Measurements from ENCODE around the gene SLC16A3.
A peak's percentile ranks its signal among the peaks of the same experiment; 100 is the strongest.
"Not testable (repeated sequence)": the region's sequence is repeated elsewhere in the genome, so short reads cannot be mapped to it uniquely, and the experiment has no call there.

SLC16A3 gene

GRCh38 chr17:82228842-82229697, at the start of gene SLC16A3:
Gene SLC16A3 (plus strand): TSS chr17:82229042. CDS start chr17:82236009, 6,967 bp downstream.
- peak; percentile 82 for DNase-seq (ENCODE audit: low spot score)

- no peak for DNase-seq (ENCODE audit: low spot score)
Observed at GRCh38 chr17:82179412-82179811, 49.4 kb upstream of the SLC16A3 start.

GRCh38 chr17:82179946-82180475, 48.8 kb upstream of the SLC16A3 start:
- no peak for DNase-seq (ENCODE audit: low spot score)

- no peak for DNase-seq (ENCODE audit: low spot score)
Observed at GRCh38 chr17:82180776-82181528, 47.9 kb upstream of the SLC16A3 start.

- DNase-seq (ENCODE audit: low spot score), result no peak
Observed at GRCh38 chr17:82184761-82185160, 44.1 kb upstream of the SLC16A3 start.

GRCh38 chr17:82186221-82186620, 42.6 kb upstream of the SLC16A3 start:
- DNase-seq (ENCODE audit: low spot score), result no peak

GRCh38 chr17:82187500-82187899, 41.3 kb upstream of the SLC16A3 start:
- no peak for DNase-seq (ENCODE audit: low spot score)

GRCh38 chr17:82188001-82188961, 40.6 kb upstream of the SLC16A3 start:
- DNase-seq (ENCODE audit: low spot score), result no peak

GRCh38 chr17:82193050-82193449, 35.8 kb upstream of the SLC16A3 start:
- not testable (repeated sequence) for DNase-seq (ENCODE audit: low spot score)

- no peak for DNase-seq (ENCODE audit: low spot score)
Observed at GRCh38 chr17:82193520-82194220, 35.2 kb upstream of the SLC16A3 start.

GRCh38 chr17:82194765-82195164, 34.1 kb upstream of the SLC16A3 start:
- no peak for DNase-seq (ENCODE audit: low spot score)

- no peak for DNase-seq (ENCODE audit: low spot score)
Observed at GRCh38 chr17:82195675-82196672, 32.9 kb upstream of the SLC16A3 start.

GRCh38 chr17:82198092-82198491, 30.8 kb upstream of the SLC16A3 start:
- no peak for DNase-seq (ENCODE audit: low spot score)

GRCh38 chr17:82199496-82199895, 29.3 kb upstream of the SLC16A3 start:
- DNase-seq (ENCODE audit: low spot score), result no peak

GRCh38 chr17:82200135-82200534, 28.7 kb upstream of the SLC16A3 start:
- DNase-seq (ENCODE audit: low spot score), result no peak

GRCh38 chr17:82200743-82201497, 27.9 kb upstream of the SLC16A3 start:
- no peak for DNase-seq (ENCODE audit: low spot score)

GRCh38 chr17:82201498-82201910, 27.3 kb upstream of the SLC16A3 start:
- DNase-seq (ENCODE audit: low spot score), result no peak

GRCh38 chr17:82202981-82203380, 25.9 kb upstream of the SLC16A3 start:
- DNase-seq (ENCODE audit: low spot score), result no peak

GRCh38 chr17:82203920-82204319, 24.9 kb upstream of the SLC16A3 start:
- no peak for DNase-seq (ENCODE audit: low spot score)
